GM12878 (cell line): ENCODE results near the gene PRKCD. TPM values are rescaled to one million over a fixed set of nuclear protein-coding genes. Genes with fewer than 3 reads are reported as not detected.
A peak's percentile ranks its signal among the peaks of the same experiment; 100 is the strongest.

ENCODE experiments used
- ATAC-seq: fragments of 200-7000 bp; cut with Tn5 transposase; 3 replicates; pipeline ENCODE4 v1.9.1; 2020; ENCODE audit warnings: mild to moderate bottlenecking, moderate library complexity
- BruUV-seq: library from RNA; stranded (reverse); fragments of 400-500 nt; replicated peaks from 2 replicates; lab custom pipeline; 2021; lab: Mats Ljungman, UMichigan
- CTCF ChIA-PET: fragments of 300-600 bp; sonication (Branson Sonifier 250); formaldehyde crosslinking; extraction: SDS; loops from one replicate; lab custom pipeline; 2021; ENCODE audit warnings: inconsistent platforms; lab: Yijun Ruan, JAX
- POLR2A ChIA-PET: fragments of 350-600 bp; formaldehyde crosslinking; extraction: SDS; loops from one replicate; lab custom pipeline; 2021; ENCODE audit warnings: inconsistent platforms; lab: Charles Lee
- RAD21 ChIA-PET: fragments of 300-600 bp; sonication (Branson Sonifier 250); formaldehyde crosslinking; loops from one replicate; lab custom pipeline; 2023; ENCODE audit warnings: antibody characterized with exemption; ENCODE audit not compliant: unreplicated experiment; lab: Charles Lee
- SMC1A ChIA-PET: fragments of 300-600 bp; sonication (Branson Sonifier 250); formaldehyde crosslinking; loops from one replicate; lab custom pipeline; 2023; ENCODE audit not compliant: unreplicated experiment, uncharacterized antibody; lab: Charles Lee
- DNase-seq: peaks from one replicate; pipeline ENCODE4 v3.0.0-alpha.2; 2011; ENCODE audit warnings: low read depth, low spot score
- FAIRE-seq: peaks from 3 replicates; lab custom pipeline; 2011; peaks lifted over from hg19 to GRCh38; lab: Jason Lieb, UNC
- H2AFZ ChIP-seq: 2 replicates; pipeline ENCODE4 v1.6.0; 2011; ENCODE audit warnings: low read depth, low read length, control low read depth; ENCODE audit not compliant: control insufficient read depth
- H3K27ac ChIP-seq: 2 replicates; pipeline ENCODE4 v1.5.1; 2011; ENCODE audit warnings: control low read depth; ENCODE audit not compliant: control insufficient read depth, insufficient read depth
- H3K27me3 ChIP-seq, 2 experiments: replicated peaks in 1 of 2; 2 replicates each; pipeline versions ENCODE4 v1.6.0 to v1.6.1; 2011; ENCODE audit warnings: low read length in 1 of 2; ENCODE audit not compliant: control insufficient read depth in 2 of 2, insufficient read depth in 2 of 2
- H3K36me3 ChIP-seq, 2 experiments: 2 replicates each; pipeline ENCODE4 v1.5.1; 2011; ENCODE audit warnings: low read length in 1 of 2; ENCODE audit not compliant: control insufficient read depth in 2 of 2, insufficient read depth in 2 of 2
- H3K4me1 ChIP-seq: 2 replicates; pipeline ENCODE4 v1.6.1; 2011; ENCODE audit warnings: mild to moderate bottlenecking, low read length, moderate library complexity, mixed read lengths; ENCODE audit not compliant: control insufficient read depth, insufficient read depth
- H3K4me2 ChIP-seq: 2 replicates; pipeline ENCODE4 v1.6.0; 2011; ENCODE audit warnings: control low read depth; ENCODE audit not compliant: control insufficient read depth, insufficient read depth
- H3K4me3 ChIP-seq: fragments of 200-600 bp; sonication (generic); 2 replicates; pipeline ENCODE4 v1.5.1; 2016
- H3K79me2 ChIP-seq: 2 replicates; pipeline ENCODE4 v1.6.0; 2011; ENCODE audit warnings: low read length; ENCODE audit not compliant: control insufficient read depth, insufficient read depth
- H3K9ac ChIP-seq: 2 replicates; pipeline ENCODE4 v1.8.0; 2011; ENCODE audit warnings: low read length, control low read depth, mixed read lengths; ENCODE audit not compliant: control insufficient read depth, insufficient read depth
- H3K9me3 ChIP-seq: replicated peaks from 3 replicates; pipeline ENCODE4 v1.5.1; 2011; ENCODE audit warnings: mild to moderate bottlenecking, low read length; ENCODE audit not compliant: control insufficient read depth, insufficient read depth
- H4K20me1 ChIP-seq: 2 replicates; pipeline ENCODE4 v1.6.0; 2011; ENCODE audit not compliant: control insufficient read depth, insufficient read depth
- BHLHE40 ChIP-seq, 2 experiments: fragments of 450-650 bp in 1 of 2; IDR thresholded peaks; 2 replicates each; pipeline ENCODE4 v1.6.1; 2011 to 2017; ENCODE audit warnings: low read depth in 2 of 2, borderline replicate concordance in 1 of 2, improper control_type of control experiment in 1 of 2, low read length in 1 of 2, mild to moderate bottlenecking in 1 of 2
- IKZF1 ChIP-seq: fragments of 450-650 bp; conservative IDR thresholded peaks from 2 replicates; pipeline ENCODE4 v1.6.1; 2017; ENCODE audit warnings: antibody characterized with exemption, mild to moderate bottlenecking
- NR2F1 ChIP-seq: fragments of 450-650 bp; conservative IDR thresholded peaks from 2 replicates; pipeline ENCODE4 v1.6.1; 2017; ENCODE audit warnings: mild to moderate bottlenecking
- TCF3 ChIP-seq: IDR thresholded peaks from 2 replicates; pipeline ENCODE4 v1.6.1; 2012; ENCODE audit warnings: low read depth, mild to moderate bottlenecking, low read length, borderline replicate concordance; ENCODE audit not compliant: insufficient read depth
- WGBS: methylation state at CpG from one replicate; pipeline ENCODE4 v1.1.6; 2016; ENCODE audit warnings: low lambda C conversion rate; ENCODE audit not compliant: insufficient replicate concordance, insufficient coverage; ENCODE audit errors: missing lambda C conversion rate; 5-methylcytosine and 5-hydroxymethylcytosine counted together
- in situ Hi-C: fragments of 300-500 bp; cut with MboI; formaldehyde crosslinking; loops from 9 replicates; pipeline ENCODE4 v1.14.3; 2018; ENCODE audit warnings: mixed read lengths
- intact Hi-C: fragments of 100-400 bp; cut with micrococcal nuclease; formaldehyde crosslinking; loops from one replicate; pipeline ENCODE4 v1.14.2; 2022; ENCODE audit not compliant: unreplicated experiment
- polyA plus RNA-seq, 11 experiments: library from polyadenylated mRNA; depleted of rRNA in 4 of 11; unstranded in 6 of 11; stranded (reverse) in 5 of 11; fragments of >200 nt; fragmentation: Nextera tagmentation in 4 of 11; fragmentation: Illumina TruSeq in 1 of 11; extraction: Ambion mirVana in 4 of 11; extraction: Trizol in 1 of 11; gene quantifications; 1 replicate in 1 of 11; 2 replicates in 10 of 11; pipeline versions ENCODE4 v1.2.1 to v1.2.3, GENCODE V29; 2011 to 2016; ENCODE audit warnings: inconsistent platforms in 2 of 11, missing spikeins in 2 of 11, low read depth in 1 of 11
- total RNA-seq, 4 experiments: library from RNA; depleted of rRNA in 3 of 4; stranded (reverse); fragments of >200 nt in 3 of 4; fragmentation: Illumina TruSeq in 1 of 4; extraction: Trizol in 1 of 4; gene quantifications; 2 replicates each; pipeline versions ENCODE4 v1.2.1 to v1.2.3, GENCODE V29; 2013 to 2021
- TF ChIP-seq, protein P1 (sequence below): fragments of 450-650 bp; formaldehyde crosslinking; IDR thresholded peaks from 2 replicates; pipeline ENCODE4 v1.4.0; 2020; ENCODE audit warnings: mild to moderate bottlenecking, moderate library complexity
- TF ChIP-seq, protein P2 (sequence below): IDR thresholded peaks from 2 replicates; pipeline ENCODE4 v1.6.1; 2012; ENCODE audit warnings: low read length, inconsistent platforms
- TF ChIP-seq, protein P3 (sequence below), 3 experiments: IDR thresholded peaks in 2 of 3; conservative IDR thresholded peaks in 1 of 3; 2 replicates each; pipeline ENCODE4 v1.5.1; 2011; ENCODE audit warnings: low read depth in 3 of 3, low read length in 3 of 3, mild to moderate bottlenecking in 3 of 3, control low read depth in 2 of 3, moderate library complexity in 2 of 3, inconsistent platforms in 1 of 3, mixed read lengths in 1 of 3; ENCODE audit not compliant: control insufficient read depth in 2 of 3, insufficient read depth in 1 of 3; ENCODE audit errors: extremely low read depth in 1 of 3

The PRKCD gene
- total and polyA plus RNA-seq, 10 of the 15 experiments (the other 5 are each of a cell fraction or from before 2014, with no cell fraction given): 10.0 to 114 (median 42.4) TPM

- TF ChIP-seq, protein P1, sequence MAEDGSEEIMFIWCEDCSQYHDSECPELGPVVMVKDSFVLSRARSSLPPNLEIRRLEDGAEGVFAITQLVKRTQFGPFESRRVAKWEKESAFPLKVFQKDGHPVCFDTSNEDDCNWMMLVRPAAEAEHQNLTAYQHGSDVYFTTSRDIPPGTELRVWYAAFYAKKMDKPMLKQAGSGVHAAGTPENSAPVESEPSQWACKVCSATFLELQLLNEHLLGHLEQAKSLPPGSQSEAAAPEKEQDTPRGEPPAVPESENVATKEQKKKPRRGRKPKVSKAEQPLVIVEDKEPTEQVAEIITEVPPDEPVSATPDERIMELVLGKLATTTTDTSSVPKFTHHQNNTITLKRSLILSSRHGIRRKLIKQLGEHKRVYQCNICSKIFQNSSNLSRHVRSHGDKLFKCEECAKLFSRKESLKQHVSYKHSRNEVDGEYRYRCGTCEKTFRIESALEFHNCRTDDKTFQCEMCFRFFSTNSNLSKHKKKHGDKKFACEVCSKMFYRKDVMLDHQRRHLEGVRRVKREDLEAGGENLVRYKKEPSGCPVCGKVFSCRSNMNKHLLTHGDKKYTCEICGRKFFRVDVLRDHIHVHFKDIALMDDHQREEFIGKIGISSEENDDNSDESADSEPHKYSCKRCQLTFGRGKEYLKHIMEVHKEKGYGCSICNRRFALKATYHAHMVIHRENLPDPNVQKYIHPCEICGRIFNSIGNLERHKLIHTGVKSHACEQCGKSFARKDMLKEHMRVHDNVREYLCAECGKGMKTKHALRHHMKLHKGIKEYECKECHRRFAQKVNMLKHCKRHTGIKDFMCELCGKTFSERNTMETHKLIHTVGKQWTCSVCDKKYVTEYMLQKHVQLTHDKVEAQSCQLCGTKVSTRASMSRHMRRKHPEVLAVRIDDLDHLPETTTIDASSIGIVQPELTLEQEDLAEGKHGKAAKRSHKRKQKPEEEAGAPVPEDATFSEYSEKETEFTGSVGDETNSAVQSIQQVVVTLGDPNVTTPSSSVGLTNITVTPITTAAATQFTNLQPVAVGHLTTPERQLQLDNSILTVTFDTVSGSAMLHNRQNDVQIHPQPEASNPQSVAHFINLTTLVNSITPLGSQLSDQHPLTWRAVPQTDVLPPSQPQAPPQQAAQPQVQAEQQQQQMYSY (CRISPR knock-in tag): no peak
- TF ChIP-seq TCF3 (no peak), NR2F1 (no peak)
Measured at GRCh38 chr3:53168175-53168923, 7.3 kb downstream of the PRKCD start (continued).

DNA sequence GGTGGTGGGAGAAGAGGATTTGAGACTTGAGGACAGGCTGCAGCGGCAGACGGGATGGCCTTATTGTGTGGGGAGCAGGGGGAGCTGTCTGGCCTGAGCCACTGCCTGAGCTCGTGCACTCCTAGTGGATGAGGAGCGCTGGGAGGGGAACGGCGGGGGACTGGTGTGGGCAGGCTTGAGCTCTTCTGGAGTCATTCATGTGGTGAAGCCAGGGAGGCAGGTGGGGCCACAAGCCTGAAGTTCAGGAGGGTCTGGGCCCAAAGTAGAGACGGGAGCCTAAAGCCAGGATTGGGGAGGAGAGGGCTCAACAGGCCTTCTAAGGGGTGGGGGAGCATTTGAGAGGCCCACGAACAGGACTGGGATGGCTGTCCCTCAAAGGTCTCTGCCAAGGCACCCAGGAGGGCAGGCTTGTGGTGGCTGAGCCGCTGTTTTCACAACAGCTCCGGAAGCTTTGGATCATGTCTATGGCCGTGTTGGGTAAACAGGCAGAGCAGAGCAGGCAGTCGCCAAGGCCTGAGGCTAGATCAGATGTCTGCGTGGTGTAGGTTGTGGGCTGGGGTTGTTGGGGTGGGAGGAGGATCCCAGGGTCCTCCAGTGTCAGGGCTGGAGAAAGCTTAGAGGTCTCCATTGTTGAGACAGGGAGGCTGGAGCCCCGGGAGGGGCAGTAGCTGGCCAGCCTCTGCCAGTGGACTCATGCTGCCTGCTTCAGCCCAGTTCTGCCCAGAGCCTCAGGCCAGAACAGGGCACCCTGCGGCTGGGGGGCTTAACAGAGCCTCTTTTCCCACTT is 8.2 kb downstream of the PRKCD start:
- POLR2A ChIA-PET: interaction anchor here (0.5 to 4.8 kb wide), 13 partner anchors 10 to 679 kb away, joined by 3 to 32 read pairs (median 5); partner anchors contain the start of gene PRKCD
- peak overlapping the region; percentile 74; the same call in 1 of the 2 replicates for H3K4me3 ChIP-seq
- WGBS: 24% methylated on average over 15 of the region's 15 CpGs
- intact Hi-C loops (no loop called here), in situ Hi-C loops (no loop called here)
- H3K4me2 ChIP-seq: peak overlapping the region; percentile 81
- RAD21 ChIA-PET: interaction anchor here (0.9 to 5.3 kb wide), 13 partner anchors 9 to 66 kb away, joined by 3 to 44 read pairs (median 6); partner anchors contain the start of gene PRKCD
- peaks cover 100% of the 10 kb centered on the region for H3K79me2 ChIP-seq
- H3K36me3 ChIP-seq: peaks cover 16 to 21% of the 10 kb centered on the region in 2 experiments
- H2AFZ ChIP-seq: no peak overlapping the region
- BruUV-seq: no TSS peak
- H4K20me1 ChIP-seq: no peaks in the 10 kb centered on the region; the same call in 1 of the 2 replicates
- no peaks in the 10 kb centered on the region for H3K27me3 ChIP-seq
- SMC1A ChIA-PET: interaction anchor here (0.7 to 4.2 kb wide), 9 partner anchors 9 to 55 kb away, joined by 3 to 30 read pairs (median 10); partner anchors contain the start of gene PRKCD
- TF ChIP-seq, protein P2, sequence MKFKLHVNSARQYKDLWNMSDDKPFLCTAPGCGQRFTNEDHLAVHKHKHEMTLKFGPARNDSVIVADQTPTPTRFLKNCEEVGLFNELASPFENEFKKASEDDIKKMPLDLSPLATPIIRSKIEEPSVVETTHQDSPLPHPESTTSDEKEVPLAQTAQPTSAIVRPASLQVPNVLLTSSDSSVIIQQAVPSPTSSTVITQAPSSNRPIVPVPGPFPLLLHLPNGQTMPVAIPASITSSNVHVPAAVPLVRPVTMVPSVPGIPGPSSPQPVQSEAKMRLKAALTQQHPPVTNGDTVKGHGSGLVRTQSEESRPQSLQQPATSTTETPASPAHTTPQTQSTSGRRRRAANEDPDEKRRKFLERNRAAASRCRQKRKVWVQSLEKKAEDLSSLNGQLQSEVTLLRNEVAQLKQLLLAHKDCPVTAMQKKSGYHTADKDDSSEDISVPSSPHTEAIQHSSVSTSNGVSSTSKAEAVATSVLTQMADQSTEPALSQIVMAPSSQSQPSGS: no peak
- TF ChIP-seq, protein P3, sequence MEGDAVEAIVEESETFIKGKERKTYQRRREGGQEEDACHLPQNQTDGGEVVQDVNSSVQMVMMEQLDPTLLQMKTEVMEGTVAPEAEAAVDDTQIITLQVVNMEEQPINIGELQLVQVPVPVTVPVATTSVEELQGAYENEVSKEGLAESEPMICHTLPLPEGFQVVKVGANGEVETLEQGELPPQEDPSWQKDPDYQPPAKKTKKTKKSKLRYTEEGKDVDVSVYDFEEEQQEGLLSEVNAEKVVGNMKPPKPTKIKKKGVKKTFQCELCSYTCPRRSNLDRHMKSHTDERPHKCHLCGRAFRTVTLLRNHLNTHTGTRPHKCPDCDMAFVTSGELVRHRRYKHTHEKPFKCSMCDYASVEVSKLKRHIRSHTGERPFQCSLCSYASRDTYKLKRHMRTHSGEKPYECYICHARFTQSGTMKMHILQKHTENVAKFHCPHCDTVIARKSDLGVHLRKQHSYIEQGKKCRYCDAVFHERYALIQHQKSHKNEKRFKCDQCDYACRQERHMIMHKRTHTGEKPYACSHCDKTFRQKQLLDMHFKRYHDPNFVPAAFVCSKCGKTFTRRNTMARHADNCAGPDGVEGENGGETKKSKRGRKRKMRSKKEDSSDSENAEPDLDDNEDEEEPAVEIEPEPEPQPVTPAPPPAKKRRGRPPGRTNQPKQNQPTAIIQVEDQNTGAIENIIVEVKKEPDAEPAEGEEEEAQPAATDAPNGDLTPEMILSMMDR (IDR thresholded peaks at IDR 0.05 in 2 of 3, conservative IDR thresholded peaks at IDR 0.05 in 1 of 3; ENCODE audit: control insufficient read depth in 2 of 3, extremely low read depth in 1 of 3, insufficient read depth in 1 of 3, low read depth in 3 of 3, low read length in 3 of 3): peak in 2 of 3 experiments; percentile 15 to 19; a peak in 1 of 6 replicates
- TF ChIP-seq IKZF1 (0 out of 2 replicates have a peak, but pooled peaks have one; percentile 28), BHLHE40 (IDR thresholded peaks at IDR 0.05; ENCODE audit: borderline replicate concordance in 1 of 2, low read depth in 2 of 2, low read length in 1 of 2) (peak in 1 of 2 experiments; percentile 11; a peak in 1 of 4 replicates)
- TF ChIP-seq, all 136 proteins: peak for 3
- Histone ChIP-seq H3K4me1 (peaks cover 94% of the 10 kb centered on the region), H3K9ac (no peak overlapping the region; the same call in 1 of the 2 replicates), H3K27ac (peak overlapping the region; percentile 81), H3K9me3 (no peaks in the 10 kb centered on the region)
- no peak for DNase-seq
- peak; percentile 22 for ATAC-seq
- FAIRE-seq: no peak
- CTCF ChIA-PET: interaction anchor here (0.7 to 11.6 kb wide), 13 partner anchors 9 to 65 kb away, joined by 3 to 125 read pairs (median 8); partner anchors contain the start of gene PRKCD
